IPS DF 6.9 (cell line): ENCODE results near the gene TTLL5.

Experiments used
- DNase-seq: peaks from one replicate; pipeline ENCODE4 v3.0.0-alpha.2; 2013; ENCODE audit warnings: low read depth, low spot score
- H3K27ac ChIP-seq: one replicate; pipeline ENCODE4 v1.5.1; 2013; ENCODE audit warnings: low read length, control low read depth
- H3K27me3 ChIP-seq: 2 replicates; pipeline ENCODE4 v1.6.1; 2013; ENCODE audit warnings: mild to moderate bottlenecking, low read length; ENCODE audit not compliant: control insufficient read depth, insufficient read depth
- H3K36me3 ChIP-seq: 2 replicates; pipeline ENCODE4 v1.6.1; 2013; ENCODE audit warnings: low read length; ENCODE audit not compliant: control insufficient read depth, insufficient read depth
- H3K4me1 ChIP-seq: 2 replicates; pipeline ENCODE4 v1.6.1; 2013; ENCODE audit warnings: low read length; ENCODE audit not compliant: control insufficient read depth, insufficient read depth
- H3K4me3 ChIP-seq: 2 replicates; pipeline ENCODE4 v1.5.1; 2013; ENCODE audit warnings: mild to moderate bottlenecking, low read length
- H3K9me3 ChIP-seq: 2 replicates; pipeline ENCODE4 v1.6.1; 2013; ENCODE audit warnings: low read length, inconsistent platforms; ENCODE audit not compliant: control insufficient read depth, insufficient read depth
- WGBS: extraction: QIAGEN DNeasy Blood & Tissue Kit; methylation state at CpG from one replicate; pipeline ENCODE4 v1.1.7; 2013; ENCODE audit warnings: mixed read lengths, missing lambda C conversion rate; ENCODE audit not compliant: insufficient read length, insufficient coverage; 5-methylcytosine and 5-hydroxymethylcytosine counted together

TTLL5 gene

DNA sequence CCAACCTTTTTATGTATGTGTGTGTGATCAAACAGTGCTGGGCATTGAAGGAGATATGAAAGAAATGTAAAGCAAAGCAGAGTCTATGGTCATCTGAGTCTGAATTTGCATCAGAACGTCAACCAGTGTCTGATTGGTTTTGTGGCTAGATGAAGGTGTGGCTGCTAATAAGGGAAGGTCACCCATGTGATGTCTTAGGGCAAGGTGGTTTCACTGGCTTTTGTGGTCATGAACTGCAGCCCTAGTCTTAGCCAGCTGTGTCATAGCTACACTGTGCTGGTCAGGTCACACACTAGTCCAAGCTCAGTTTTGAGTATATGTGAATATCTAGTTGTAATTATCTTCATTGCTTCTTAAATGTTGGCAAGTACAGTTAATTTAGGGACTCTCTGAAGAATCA, 214.9 kb downstream of the TTLL5 start:
- Histone ChIP-seq H3K27ac (no peak overlapping the region), H3K27me3 (no peaks in the 10 kb centered on the region), H3K36me3 (no peaks in the 10 kb centered on the region), H3K4me1 (no peaks in the 10 kb centered on the region), H3K4me3 (no peak overlapping the region), H3K9me3 (no peaks in the 10 kb centered on the region)
- no peak for DNase-seq
- WGBS = no CpG with 5 or more reads among the region's 1 CpG

DNA sequence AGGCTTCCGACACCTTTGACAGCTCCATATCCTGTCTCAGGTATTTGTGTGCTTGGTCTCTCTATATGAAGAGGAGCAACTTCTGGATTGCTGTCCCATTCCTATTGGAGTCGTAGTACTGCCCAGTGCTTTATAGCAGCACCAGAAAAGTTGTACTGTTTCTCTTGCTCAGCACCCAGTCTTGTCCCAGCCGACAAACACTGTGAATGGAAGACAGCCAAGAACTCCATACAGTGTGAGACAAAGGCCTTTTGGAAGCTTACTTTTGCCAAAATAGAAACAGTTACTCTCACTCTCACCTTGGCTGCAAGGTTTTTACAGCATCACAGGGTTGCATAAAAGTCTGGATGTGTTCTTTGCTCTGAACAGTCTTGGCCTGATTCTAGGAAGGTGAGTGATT, 215.5 kb downstream of the TTLL5 start:
- no peaks in the 10 kb centered on the region for H3K9me3 ChIP-seq
- WGBS = no CpG with 5 or more reads among the region's 3 CpGs
- no peaks in the 10 kb centered on the region for H3K36me3 ChIP-seq
- H3K4me1 ChIP-seq = no peaks in the 10 kb centered on the region
- no peak overlapping the region for H3K27ac ChIP-seq
- no peak overlapping the region for H3K4me3 ChIP-seq
- H3K27me3 ChIP-seq = no peaks in the 10 kb centered on the region
- no peak for DNase-seq

GRCh38 chr14:75877292-75877691, 216.2 kb downstream of the TTLL5 start:
- no peak for DNase-seq
- no peaks in the 10 kb centered on the region for H3K27me3 ChIP-seq
- no peak overlapping the region for H3K27ac ChIP-seq
- no CpG with 5 or more reads among the region's 1 CpG for WGBS
- no peaks in the 10 kb centered on the region for H3K4me1 ChIP-seq
- no peaks in the 10 kb centered on the region for H3K36me3 ChIP-seq
- H3K4me3 ChIP-seq = no peak overlapping the region
- no peaks in the 10 kb centered on the region for H3K9me3 ChIP-seq

DNA sequence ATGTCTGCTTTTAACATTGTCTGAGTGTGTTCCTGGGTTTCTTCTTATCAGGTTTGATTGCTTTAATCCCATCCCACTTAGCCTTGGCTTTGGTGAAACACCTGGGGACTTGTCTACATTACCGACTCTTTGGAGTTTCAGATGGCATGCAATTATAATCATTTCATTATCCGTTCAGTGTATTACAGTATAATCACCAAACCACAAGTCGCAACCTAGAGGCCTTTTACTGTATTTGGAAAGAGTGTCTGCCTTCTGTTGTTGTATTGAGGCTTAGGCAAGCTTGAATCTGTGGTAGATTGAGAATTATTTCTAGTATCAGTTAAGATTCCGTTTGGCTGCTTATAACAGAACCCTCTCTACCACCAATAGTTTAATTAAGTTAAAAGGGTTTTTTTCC, 216.8 kb downstream of the TTLL5 start:
- no CpG with 5 or more reads among the region's 4 CpGs for WGBS
- no peaks in the 10 kb centered on the region for H3K27me3 ChIP-seq
- H3K4me1 ChIP-seq = no peaks in the 10 kb centered on the region
- DNase-seq = no peak
- H3K36me3 ChIP-seq = no peaks in the 10 kb centered on the region
- no peak overlapping the region for H3K4me3 ChIP-seq
- H3K27ac ChIP-seq = no peak overlapping the region
- no peaks in the 10 kb centered on the region for H3K9me3 ChIP-seq

DNA sequence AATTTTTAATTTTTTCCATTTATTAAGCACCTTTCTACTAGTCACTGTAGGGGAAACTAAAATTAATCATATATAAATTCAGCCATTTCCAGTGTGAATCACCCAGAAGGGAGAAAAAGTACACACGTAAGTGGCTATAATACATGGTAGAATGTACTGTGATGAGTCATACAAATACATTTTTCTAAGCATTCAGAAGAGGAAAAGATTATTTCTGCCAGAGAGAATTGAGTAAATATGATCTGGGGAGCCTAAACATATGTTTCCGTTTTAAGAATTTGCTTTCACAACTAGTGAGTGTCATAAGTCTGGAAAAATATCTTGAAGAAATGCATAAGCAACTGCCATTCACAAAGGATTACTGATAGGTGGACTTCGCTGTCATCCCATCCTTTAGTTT, 218.0 kb downstream of the TTLL5 start:
- Histone ChIP-seq H3K4me3 (no peak overlapping the region), H3K36me3 (no peaks in the 10 kb centered on the region), H3K4me1 (no peaks in the 10 kb centered on the region), H3K27ac (no peak overlapping the region), H3K9me3 (no peaks in the 10 kb centered on the region), H3K27me3 (no peaks in the 10 kb centered on the region)
- no peak for DNase-seq
- no CpG with 5 or more reads among the region's 3 CpGs for WGBS

DNA sequence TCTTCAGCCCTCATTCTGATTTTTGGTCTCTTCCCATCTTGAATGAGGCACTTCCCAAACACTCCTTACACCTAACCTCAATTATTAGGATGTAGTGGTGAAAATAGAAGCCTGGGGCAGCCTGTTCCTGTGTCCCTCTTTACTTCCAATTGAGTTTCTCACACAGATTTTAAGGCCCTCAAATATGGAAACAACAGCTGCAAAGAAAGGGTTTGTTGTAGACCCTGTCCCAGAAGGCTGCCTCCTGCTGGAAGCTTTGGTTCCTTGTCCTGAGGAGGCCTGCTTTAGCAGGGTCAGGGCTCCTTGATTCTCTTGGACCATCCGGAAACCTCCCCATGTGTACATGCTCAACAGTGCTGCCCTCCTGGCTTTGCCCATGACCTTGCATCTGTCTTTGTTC, 219.5 kb downstream of the TTLL5 start:
- Histone ChIP-seq H3K36me3 (no peaks in the 10 kb centered on the region), H3K4me1 (no peaks in the 10 kb centered on the region), H3K27me3 (no peaks in the 10 kb centered on the region), H3K9me3 (no peaks in the 10 kb centered on the region), H3K27ac (no peak overlapping the region), H3K4me3 (no peak overlapping the region)
- no CpG with 5 or more reads among the region's 1 CpG for WGBS
- DNase-seq = no peak

DNA sequence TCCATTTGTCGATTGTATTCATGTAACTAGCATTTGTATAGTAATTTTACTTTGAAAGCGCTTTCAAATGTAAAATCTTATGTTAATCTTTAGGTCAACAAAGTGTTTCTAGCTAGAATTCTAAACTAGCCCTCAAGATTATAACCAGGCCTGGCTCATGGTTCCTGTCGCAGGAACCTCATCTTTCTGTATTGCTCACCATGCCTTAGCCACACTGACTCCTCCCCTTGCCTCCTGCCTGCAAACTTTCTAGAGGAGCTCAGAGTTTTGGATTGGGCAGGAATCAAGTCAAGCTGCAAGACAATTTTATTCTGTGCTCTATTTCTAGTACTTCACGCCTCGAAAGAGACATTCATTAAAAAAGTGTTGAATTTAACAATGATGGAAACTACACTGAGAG, 220.9 kb downstream of the TTLL5 start:
- H3K27me3 ChIP-seq = no peaks in the 10 kb centered on the region
- no peak overlapping the region for H3K4me3 ChIP-seq
- H3K4me1 ChIP-seq = no peaks in the 10 kb centered on the region
- no peak for DNase-seq
- WGBS = no CpG with 5 or more reads among the region's 5 CpGs
- H3K9me3 ChIP-seq = no peaks in the 10 kb centered on the region
- no peaks in the 10 kb centered on the region for H3K36me3 ChIP-seq
- no peak overlapping the region for H3K27ac ChIP-seq

GRCh38 chr14:75884198-75884611, 223.2 kb downstream of the TTLL5 start:
- H3K9me3 ChIP-seq = no peaks in the 10 kb centered on the region
- WGBS = no CpG with 5 or more reads among the region's 6 CpGs
- no peak overlapping the region for H3K4me3 ChIP-seq
- H3K36me3 ChIP-seq = no peaks in the 10 kb centered on the region
- no peak for DNase-seq
- H3K27me3 ChIP-seq = no peaks in the 10 kb centered on the region
- H3K4me1 ChIP-seq = no peaks in the 10 kb centered on the region
- H3K27ac ChIP-seq = no peak overlapping the region

DNA sequence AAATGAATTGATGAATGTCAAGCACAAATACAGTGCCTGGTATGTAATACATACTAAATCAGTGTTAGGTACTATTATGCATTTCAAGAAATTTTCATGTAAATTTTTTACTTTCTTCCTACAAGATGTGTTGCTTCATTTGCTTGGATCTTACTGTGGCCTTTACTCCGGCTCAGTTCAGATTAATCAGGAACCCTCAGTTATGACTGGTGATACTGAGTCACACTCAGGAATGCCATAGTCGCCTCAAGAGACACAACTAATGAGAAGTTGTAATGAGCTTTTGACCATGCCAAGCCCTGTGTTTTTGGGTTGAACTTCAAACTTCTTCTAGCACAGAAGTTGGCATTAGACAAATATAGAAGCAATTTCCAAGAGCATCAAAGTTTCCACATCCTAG, 224.8 kb downstream of the TTLL5 start:
- no peak for DNase-seq
- no CpG with 5 or more reads among the region's 2 CpGs for WGBS
- H3K9me3 ChIP-seq = no peaks in the 10 kb centered on the region
- H3K36me3 ChIP-seq = no peaks in the 10 kb centered on the region
- H3K27ac ChIP-seq = no peak overlapping the region
- no peak overlapping the region for H3K4me3 ChIP-seq
- H3K27me3 ChIP-seq = no peaks in the 10 kb centered on the region
- H3K4me1 ChIP-seq = no peaks in the 10 kb centered on the region

DNA sequence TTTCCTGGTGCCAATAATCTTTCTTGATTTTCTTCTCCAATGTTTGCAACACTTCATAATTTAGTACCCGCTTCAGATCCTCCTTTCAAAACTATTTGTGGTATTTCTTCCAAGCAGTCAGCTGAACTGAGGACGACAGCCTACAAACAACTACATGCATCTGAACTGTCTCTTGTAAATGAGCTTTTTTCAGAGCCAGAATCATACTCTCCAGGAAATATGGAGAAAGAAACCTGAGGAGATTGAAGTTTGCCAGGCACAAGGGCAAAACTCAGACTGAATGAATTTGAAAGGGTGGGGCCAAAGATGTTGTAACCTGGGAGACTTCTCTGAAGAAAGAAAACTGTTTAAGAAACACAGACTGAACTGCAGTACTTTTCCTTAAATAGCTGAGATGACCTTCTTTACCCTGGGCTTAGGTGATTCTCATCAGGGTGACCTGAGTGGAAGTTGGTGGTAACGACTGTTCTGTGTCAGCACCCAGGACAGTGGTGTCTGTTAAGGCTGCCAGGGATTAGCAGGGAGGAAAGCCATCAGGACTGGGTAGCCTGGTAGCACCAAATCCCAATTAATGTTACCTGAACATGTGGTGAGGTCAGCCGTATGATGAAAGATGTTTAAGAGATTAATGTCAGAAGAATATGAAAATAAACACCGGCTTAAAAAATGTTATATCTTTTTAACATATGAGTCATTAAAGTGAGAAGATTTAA, 225.7 kb downstream of the TTLL5 start:
- no peaks in the 10 kb centered on the region for H3K9me3 ChIP-seq
- no peak overlapping the region for H3K27ac ChIP-seq
- H3K4me1 ChIP-seq = no peaks in the 10 kb centered on the region
- no peaks in the 10 kb centered on the region for H3K27me3 ChIP-seq
- no peak overlapping the region for H3K4me3 ChIP-seq
- DNase-seq = no peak
- no peaks in the 10 kb centered on the region for H3K36me3 ChIP-seq
- no CpG with 5 or more reads among the region's 5 CpGs for WGBS

DNA sequence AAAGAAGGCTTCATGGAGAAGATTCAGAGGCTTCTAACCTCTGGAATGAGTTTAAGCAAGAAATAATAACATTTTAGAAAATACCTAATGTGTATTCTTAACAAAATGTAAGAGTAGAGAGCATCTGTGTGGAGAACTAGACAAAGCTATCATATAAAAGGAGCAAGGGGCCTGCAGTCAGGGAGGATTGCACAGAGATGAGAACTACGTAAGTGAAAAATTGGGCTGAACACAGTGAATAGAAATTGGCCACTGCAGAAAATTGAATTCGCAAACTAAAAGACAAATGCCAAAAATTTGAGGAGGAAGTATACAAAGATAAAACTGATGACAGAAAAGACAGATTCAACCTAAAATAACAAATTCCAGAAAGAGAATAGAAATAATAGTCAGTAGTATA, 227.9 kb downstream of the TTLL5 start:
- DNase-seq = no peak
- Histone ChIP-seq H3K27ac (no peak overlapping the region), H3K4me1 (no peaks in the 10 kb centered on the region), H3K9me3 (no peaks in the 10 kb centered on the region), H3K27me3 (no peaks in the 10 kb centered on the region), H3K4me3 (no peak overlapping the region), H3K36me3 (no peaks in the 10 kb centered on the region)
- no CpG with 5 or more reads among the region's 2 CpGs for WGBS
